Body of pancreas (tissue), 4 donors: ENCODE results near the gene SLC9A9.

Source experiments
- CTCF ChIP-seq, 7 experiments: fragments of 450-650 bp in 4 of 7; fragments of 200-600 bp in 3 of 7; sonication (generic) in 3 of 7; IDR thresholded peaks; one replicate each; pipeline ENCODE4 v1.5.1; 2016 to 2019; ENCODE audit warnings: antibody characterized with exemption in 7 of 7
- POLR2A ChIP-seq, 3 donors: fragments of 450-650 bp; IDR thresholded peaks; one replicate each; pipeline ENCODE4 v1.6.1; 2016; ENCODE audit warnings: antibody characterized with exemption in 3 of 3, mild to moderate bottlenecking in 2 of 3

DNA sequence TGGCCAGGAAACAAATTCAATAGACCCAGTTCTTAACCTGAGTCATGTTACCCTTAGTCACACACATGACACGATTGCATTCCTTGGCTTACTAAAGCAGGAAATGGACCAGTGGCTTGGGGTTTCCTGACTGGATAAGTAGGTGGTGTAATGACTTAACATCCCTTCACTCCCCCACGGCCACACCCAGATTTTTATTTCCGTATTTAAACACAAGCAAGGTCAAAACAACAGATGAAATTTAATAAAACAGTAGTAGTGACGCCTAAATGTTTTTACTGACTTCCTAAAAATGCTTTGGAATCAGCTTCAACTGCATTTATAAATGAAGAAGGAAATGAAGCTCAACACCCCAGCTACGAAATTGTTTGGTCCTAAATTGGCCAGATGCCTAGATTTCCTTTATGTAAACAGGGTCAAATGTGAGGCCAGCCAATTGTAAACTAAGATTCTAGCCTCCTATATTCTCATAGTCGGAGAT is 404.4 kb downstream of the SLC9A9 start:
- no peak for TF ChIP-seq CTCF (IDR thresholded peaks at IDR 0.05)
- no peak for TF ChIP-seq POLR2A (IDR thresholded peaks at IDR 0.05)
